GM12878 (cell line): Measurements from ENCODE around the gene SCNN1B. TPM values are rescaled to one million over a fixed set of nuclear protein-coding genes. Genes with fewer than 3 reads are reported as not detected.
A peak's percentile ranks its signal among the peaks of the same experiment; 100 is the strongest.

Experiments used
- ATAC-seq: fragments of 200-7000 bp; cut with Tn5 transposase; 3 replicates; pipeline ENCODE4 v1.9.1; 2020; ENCODE audit warnings: mild to moderate bottlenecking, moderate library complexity
- BruUV-seq: library from RNA; stranded (reverse); fragments of 400-500 nt; replicated peaks from 2 replicates; lab custom pipeline; 2021; lab: Mats Ljungman, UMichigan
- CTCF ChIA-PET: fragments of 300-600 bp; sonication (Branson Sonifier 250); formaldehyde crosslinking; extraction: SDS; loops from one replicate; lab custom pipeline; 2021; ENCODE audit warnings: inconsistent platforms; lab: Yijun Ruan, JAX
- POLR2A ChIA-PET: fragments of 350-600 bp; formaldehyde crosslinking; extraction: SDS; loops from one replicate; lab custom pipeline; 2021; ENCODE audit warnings: inconsistent platforms; lab: Charles Lee
- RAD21 ChIA-PET: fragments of 300-600 bp; sonication (Branson Sonifier 250); formaldehyde crosslinking; loops from one replicate; lab custom pipeline; 2023; ENCODE audit warnings: antibody characterized with exemption; ENCODE audit not compliant: unreplicated experiment; lab: Charles Lee
- SMC1A ChIA-PET: fragments of 300-600 bp; sonication (Branson Sonifier 250); formaldehyde crosslinking; loops from one replicate; lab custom pipeline; 2023; ENCODE audit not compliant: unreplicated experiment, uncharacterized antibody; lab: Charles Lee
- DNase-seq: peaks from one replicate; pipeline ENCODE4 v3.0.0-alpha.2; 2011; ENCODE audit warnings: low read depth, low spot score
- FAIRE-seq: peaks from 3 replicates; lab custom pipeline; 2011; peaks lifted over from hg19 to GRCh38; lab: Jason Lieb, UNC
- H2AFZ ChIP-seq: 2 replicates; pipeline ENCODE4 v1.6.0; 2011; ENCODE audit warnings: low read depth, low read length, control low read depth; ENCODE audit not compliant: control insufficient read depth
- H3K27ac ChIP-seq: 2 replicates; pipeline ENCODE4 v1.5.1; 2011; ENCODE audit warnings: control low read depth; ENCODE audit not compliant: control insufficient read depth, insufficient read depth
- H3K27me3 ChIP-seq, 2 experiments: replicated peaks in 1 of 2; 2 replicates each; pipeline versions ENCODE4 v1.6.0 to v1.6.1; 2011; ENCODE audit warnings: low read length in 1 of 2; ENCODE audit not compliant: control insufficient read depth in 2 of 2, insufficient read depth in 2 of 2
- H3K36me3 ChIP-seq, 2 experiments: 2 replicates each; pipeline ENCODE4 v1.5.1; 2011; ENCODE audit warnings: low read length in 1 of 2; ENCODE audit not compliant: control insufficient read depth in 2 of 2, insufficient read depth in 2 of 2
- H3K4me1 ChIP-seq: 2 replicates; pipeline ENCODE4 v1.6.1; 2011; ENCODE audit warnings: mild to moderate bottlenecking, low read length, moderate library complexity, mixed read lengths; ENCODE audit not compliant: control insufficient read depth, insufficient read depth
- H3K4me2 ChIP-seq: 2 replicates; pipeline ENCODE4 v1.6.0; 2011; ENCODE audit warnings: control low read depth; ENCODE audit not compliant: control insufficient read depth, insufficient read depth
- H3K4me3 ChIP-seq: fragments of 200-600 bp; sonication (generic); 2 replicates; pipeline ENCODE4 v1.5.1; 2016
- H3K79me2 ChIP-seq: 2 replicates; pipeline ENCODE4 v1.6.0; 2011; ENCODE audit warnings: low read length; ENCODE audit not compliant: control insufficient read depth, insufficient read depth
- H3K9ac ChIP-seq: 2 replicates; pipeline ENCODE4 v1.8.0; 2011; ENCODE audit warnings: low read length, control low read depth, mixed read lengths; ENCODE audit not compliant: control insufficient read depth, insufficient read depth
- H3K9me3 ChIP-seq: replicated peaks from 3 replicates; pipeline ENCODE4 v1.5.1; 2011; ENCODE audit warnings: mild to moderate bottlenecking, low read length; ENCODE audit not compliant: control insufficient read depth, insufficient read depth
- H4K20me1 ChIP-seq: 2 replicates; pipeline ENCODE4 v1.6.0; 2011; ENCODE audit not compliant: control insufficient read depth, insufficient read depth
- MEF2B ChIP-seq: fragments of 450-650 bp; IDR thresholded peaks from 2 replicates; pipeline ENCODE4 v1.6.1; 2018; ENCODE audit warnings: mild to moderate bottlenecking, moderate library complexity; ENCODE audit not compliant: partially characterized antibody, poor library complexity, severe bottlenecking
- ZSCAN29 ChIP-seq: fragments of 450-650 bp; IDR thresholded peaks from 2 replicates; pipeline ENCODE4 v1.6.1; 2017; ENCODE audit warnings: mild to moderate bottlenecking, moderate library complexity
- WGBS: methylation state at CpG from one replicate; pipeline ENCODE4 v1.1.6; 2016; ENCODE audit warnings: low lambda C conversion rate; ENCODE audit not compliant: insufficient replicate concordance, insufficient coverage; ENCODE audit errors: missing lambda C conversion rate; 5-methylcytosine and 5-hydroxymethylcytosine counted together
- in situ Hi-C: fragments of 300-500 bp; cut with MboI; formaldehyde crosslinking; loops from 9 replicates; pipeline ENCODE4 v1.14.3; 2018; ENCODE audit warnings: mixed read lengths
- intact Hi-C: fragments of 100-400 bp; cut with micrococcal nuclease; formaldehyde crosslinking; loops from one replicate; pipeline ENCODE4 v1.14.2; 2022; ENCODE audit not compliant: unreplicated experiment
- polyA plus RNA-seq, 11 experiments: library from polyadenylated mRNA; depleted of rRNA in 4 of 11; unstranded in 6 of 11; stranded (reverse) in 5 of 11; fragments of >200 nt; fragmentation: Nextera tagmentation in 4 of 11; fragmentation: Illumina TruSeq in 1 of 11; extraction: Ambion mirVana in 4 of 11; extraction: Trizol in 1 of 11; gene quantifications; 1 replicate in 1 of 11; 2 replicates in 10 of 11; pipeline versions ENCODE4 v1.2.1 to v1.2.3, GENCODE V29; 2011 to 2016; ENCODE audit warnings: inconsistent platforms in 2 of 11, missing spikeins in 2 of 11, low read depth in 1 of 11
- total RNA-seq, 4 experiments: library from RNA; depleted of rRNA in 3 of 4; stranded (reverse); fragments of >200 nt in 3 of 4; fragmentation: Illumina TruSeq in 1 of 4; extraction: Trizol in 1 of 4; gene quantifications; 2 replicates each; pipeline versions ENCODE4 v1.2.1 to v1.2.3, GENCODE V29; 2013 to 2021
- TF ChIP-seq, protein P1 (sequence below): fragments of 450-650 bp; IDR thresholded peaks from 2 replicates; pipeline ENCODE4 v1.6.1; 2017; ENCODE audit warnings: antibody characterized with exemption, mild to moderate bottlenecking, moderate library complexity

Gene SCNN1B
- total and polyA plus RNA-seq, 10 of the 15 experiments (the other 5 are each of a cell fraction or from before 2014, with no cell fraction given), result 0.28 to 1.5 (median 0.64) TPM

DNA sequence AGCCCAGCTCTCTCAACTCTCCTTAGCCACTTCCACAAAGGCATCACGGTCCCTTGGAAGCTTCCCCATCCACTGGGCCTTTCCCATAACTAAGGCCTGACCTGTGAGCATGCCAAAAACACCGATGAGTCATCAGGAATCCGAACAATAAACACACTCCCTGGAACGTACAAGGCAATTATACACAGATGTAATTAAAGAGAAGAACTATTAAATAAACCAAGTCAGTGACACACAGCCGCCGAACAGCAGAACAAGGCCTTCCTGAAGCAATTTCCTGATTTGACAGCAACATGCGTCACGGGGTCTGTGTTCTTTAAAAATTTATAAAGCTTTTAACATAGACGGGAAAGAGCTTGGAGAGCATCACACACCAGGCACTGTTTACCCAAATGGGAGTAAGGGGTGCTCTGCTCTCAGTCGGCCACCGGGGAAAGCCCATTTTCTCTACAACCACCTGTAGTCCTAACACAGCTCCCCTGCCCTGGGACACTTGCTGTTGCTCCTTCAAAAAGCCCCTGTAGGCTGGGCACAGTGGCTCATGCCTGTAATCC is 121.5 kb downstream of the SCNN1B start:
- Histone ChIP-seq H3K36me3 (peaks cover 0 to 4% of the 10 kb centered on the region in 2 experiments; a peak in 3 of 4 replicates), H3K9ac (no peak overlapping the region), H2AFZ (no peak overlapping the region), H3K4me1 (no peaks in the 10 kb centered on the region), H3K79me2 (no peaks in the 10 kb centered on the region), H3K27ac (no peak overlapping the region)
- ChIA-PET POLR2A (interaction anchor here (0.7 kb wide), 2 partner anchors 89 to 290 kb away, joined by 3 to 11 read pairs; no protein-coding TSS in a partner anchor), CTCF (interaction anchor here (0.8 to 1.6 kb wide), 2 partner anchors 10 to 12 kb away, joined by 3 to 8 read pairs; no protein-coding TSS in a partner anchor), RAD21 (no interaction called here)
- BruUV-seq, result TSS peak; percentile 46
- in situ Hi-C loops, result no loop called here
- FAIRE-seq, result no peak
- 97% methylated on average over 11 of the region's 11 CpGs for WGBS
- intact Hi-C loops, result no loop called here
- TF ChIP-seq MEF2B, result no peak
- TF ChIP-seq ZSCAN29, result no peak
- TF ChIP-seq, protein P1, sequence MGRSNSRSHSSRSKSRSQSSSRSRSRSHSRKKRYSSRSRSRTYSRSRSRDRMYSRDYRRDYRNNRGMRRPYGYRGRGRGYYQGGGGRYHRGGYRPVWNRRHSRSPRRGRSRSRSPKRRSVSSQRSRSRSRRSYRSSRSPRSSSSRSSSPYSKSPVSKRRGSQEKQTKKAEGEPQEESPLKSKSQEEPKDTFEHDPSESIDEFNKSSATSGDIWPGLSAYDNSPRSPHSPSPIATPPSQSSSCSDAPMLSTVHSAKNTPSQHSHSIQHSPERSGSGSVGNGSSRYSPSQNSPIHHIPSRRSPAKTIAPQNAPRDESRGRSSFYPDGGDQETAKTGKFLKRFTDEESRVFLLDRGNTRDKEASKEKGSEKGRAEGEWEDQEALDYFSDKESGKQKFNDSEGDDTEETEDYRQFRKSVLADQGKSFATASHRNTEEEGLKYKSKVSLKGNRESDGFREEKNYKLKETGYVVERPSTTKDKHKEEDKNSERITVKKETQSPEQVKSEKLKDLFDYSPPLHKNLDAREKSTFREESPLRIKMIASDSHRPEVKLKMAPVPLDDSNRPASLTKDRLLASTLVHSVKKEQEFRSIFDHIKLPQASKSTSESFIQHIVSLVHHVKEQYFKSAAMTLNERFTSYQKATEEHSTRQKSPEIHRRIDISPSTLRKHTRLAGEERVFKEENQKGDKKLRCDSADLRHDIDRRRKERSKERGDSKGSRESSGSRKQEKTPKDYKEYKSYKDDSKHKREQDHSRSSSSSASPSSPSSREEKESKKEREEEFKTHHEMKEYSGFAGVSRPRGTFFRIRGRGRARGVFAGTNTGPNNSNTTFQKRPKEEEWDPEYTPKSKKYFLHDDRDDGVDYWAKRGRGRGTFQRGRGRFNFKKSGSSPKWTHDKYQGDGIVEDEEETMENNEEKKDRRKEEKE, result no peak
- TF ChIP-seq, all 136 proteins: peak for 0
- SMC1A ChIA-PET, result interaction anchor here (0.6 to 4.7 kb wide), 2 partner anchors 13 to 83 kb away, joined by 3 to 31 read pairs; no protein-coding TSS in a partner anchor
- no peak for DNase-seq
- ATAC-seq, result no peak
- Histone ChIP-seq H3K27me3 (no peaks in the 10 kb centered on the region), H3K4me3 (no peak overlapping the region), H3K4me2 (no peak overlapping the region), H4K20me1 (no peaks in the 10 kb centered on the region), H3K9me3 (no peaks in the 10 kb centered on the region)
